ENCODE measurements around the gene TMEM161B.

DNA sequence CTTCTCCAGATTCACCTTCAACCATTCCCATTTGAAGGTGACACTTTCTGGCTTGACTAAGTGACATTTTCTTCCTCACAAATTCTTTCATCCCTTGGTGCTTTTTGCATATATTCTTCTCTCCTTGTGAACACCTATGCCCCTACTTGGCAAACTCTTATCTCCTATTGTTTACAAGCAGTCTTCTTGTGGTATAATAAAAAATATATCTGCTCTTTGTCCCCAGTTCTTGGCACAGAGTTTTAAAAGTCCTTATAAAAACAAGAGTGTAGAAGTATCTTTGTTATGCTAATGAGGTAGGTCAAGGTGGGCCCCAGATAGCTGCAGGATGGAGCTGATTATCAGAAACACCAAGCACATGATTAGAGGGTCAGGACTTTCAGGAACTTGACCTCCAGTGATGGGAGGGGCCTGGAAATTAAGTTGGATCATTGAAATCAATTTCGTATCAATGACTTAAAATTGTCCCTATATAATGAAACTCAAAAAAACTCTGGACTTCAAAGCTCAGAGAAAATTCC lies 38.0 kb downstream of the TMEM161B start:
- TF ChIP-seq, protein P1, sequence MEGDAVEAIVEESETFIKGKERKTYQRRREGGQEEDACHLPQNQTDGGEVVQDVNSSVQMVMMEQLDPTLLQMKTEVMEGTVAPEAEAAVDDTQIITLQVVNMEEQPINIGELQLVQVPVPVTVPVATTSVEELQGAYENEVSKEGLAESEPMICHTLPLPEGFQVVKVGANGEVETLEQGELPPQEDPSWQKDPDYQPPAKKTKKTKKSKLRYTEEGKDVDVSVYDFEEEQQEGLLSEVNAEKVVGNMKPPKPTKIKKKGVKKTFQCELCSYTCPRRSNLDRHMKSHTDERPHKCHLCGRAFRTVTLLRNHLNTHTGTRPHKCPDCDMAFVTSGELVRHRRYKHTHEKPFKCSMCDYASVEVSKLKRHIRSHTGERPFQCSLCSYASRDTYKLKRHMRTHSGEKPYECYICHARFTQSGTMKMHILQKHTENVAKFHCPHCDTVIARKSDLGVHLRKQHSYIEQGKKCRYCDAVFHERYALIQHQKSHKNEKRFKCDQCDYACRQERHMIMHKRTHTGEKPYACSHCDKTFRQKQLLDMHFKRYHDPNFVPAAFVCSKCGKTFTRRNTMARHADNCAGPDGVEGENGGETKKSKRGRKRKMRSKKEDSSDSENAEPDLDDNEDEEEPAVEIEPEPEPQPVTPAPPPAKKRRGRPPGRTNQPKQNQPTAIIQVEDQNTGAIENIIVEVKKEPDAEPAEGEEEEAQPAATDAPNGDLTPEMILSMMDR (IDR thresholded peaks at IDR 0.05), result no peak
- no peak for TF ChIP-seq POLR2A (IDR thresholded peaks at IDR 0.05)

Measured in heart left ventricle (tissue), 13 donors.